Loucy (cell line): ENCODE data around the gene NTSR2.

Source experiments
- H2AFZ ChIP-seq: fragments of 200-600 bp; sonication (generic); 2 replicates; pipeline ENCODE4 v1.6.0; 2016; ENCODE audit warnings: antibody characterized with exemption, mild to moderate bottlenecking, low read length, moderate library complexity
- H3F3A ChIP-seq: fragments of 200-600 bp; 2 replicates; pipeline ENCODE4 v1.6.0; 2016; ENCODE audit warnings: antibody characterized with exemption, low read depth, mild to moderate bottlenecking
- H3K27me3 ChIP-seq: fragments of 200-600 bp; sonication (generic); 2 replicates; pipeline ENCODE4 v1.6.1; 2014; ENCODE audit warnings: low read length, mild to moderate bottlenecking; ENCODE audit not compliant: insufficient read depth, poor library complexity, severe bottlenecking
- H3K36me3 ChIP-seq: fragments of 200-600 bp; sonication (generic); 2 replicates; pipeline ENCODE4 v1.6.1; 2016; ENCODE audit warnings: low read length; ENCODE audit not compliant: insufficient read depth
- H3K4me1 ChIP-seq: fragments of 200-600 bp; sonication (generic); 2 replicates; pipeline ENCODE4 v1.5.1; 2014; ENCODE audit warnings: low read length, mild to moderate bottlenecking; ENCODE audit not compliant: insufficient read depth, poor library complexity, severe bottlenecking
- H3K4me2 ChIP-seq: fragments of 200-600 bp; sonication (generic); 2 replicates; pipeline ENCODE4 v1.6.0; 2014; ENCODE audit warnings: antibody characterized with exemption, low read length, low read depth, mild to moderate bottlenecking; ENCODE audit not compliant: poor library complexity, severe bottlenecking
- H3K4me3 ChIP-seq: fragments of 200-600 bp; sonication (generic); 2 replicates; pipeline ENCODE4 v1.5.1; 2014; ENCODE audit warnings: low read length, mild to moderate bottlenecking, mixed read lengths; ENCODE audit not compliant: poor library complexity, severe bottlenecking
- H3K79me2 ChIP-seq: fragments of 200-600 bp; sonication (generic); 2 replicates; pipeline ENCODE4 v1.6.1; 2014; ENCODE audit warnings: low read length; ENCODE audit not compliant: insufficient read depth
- H3K9ac ChIP-seq: fragments of 200-600 bp; sonication (generic); 2 replicates; pipeline ENCODE4 v1.6.0; 2014; ENCODE audit warnings: mild to moderate bottlenecking, low read depth, low read length, moderate library complexity; ENCODE audit not compliant: poor library complexity, severe bottlenecking
- H3K9me2 ChIP-seq: fragments of 200-600 bp; sonication (generic); replicated peaks from 2 replicates; pipeline ENCODE4 v1.6.1; 2016; ENCODE audit warnings: low read depth, low read length, mixed read lengths
- H3K9me3 ChIP-seq: fragments of 200-600 bp; sonication (generic); 2 replicates; pipeline ENCODE4 v1.6.1; 2014; ENCODE audit warnings: mild to moderate bottlenecking, antibody characterized with exemption, low read length, low read depth; ENCODE audit not compliant: insufficient read depth
- H4K20me1 ChIP-seq: fragments of 200-600 bp; sonication (generic); 2 replicates; pipeline ENCODE4 v1.6.0; 2014; ENCODE audit warnings: antibody characterized with exemption, low read length, mild to moderate bottlenecking; ENCODE audit not compliant: insufficient read depth, poor library complexity, severe bottlenecking
- EZH2phosphoT487 ChIP-seq: fragments of 200-600 bp; IDR thresholded peaks from 2 replicates; pipeline ENCODE4 v1.6.1; 2018; ENCODE audit warnings: antibody characterized with exemption, mild to moderate bottlenecking, moderate library complexity, borderline replicate concordance
- TF ChIP-seq, protein P1 (sequence below): fragments of 200-600 bp; sonication (generic); conservative IDR thresholded peaks from 2 replicates; pipeline ENCODE4 v1.5.1; 2014; ENCODE audit warnings: mild to moderate bottlenecking, antibody characterized with exemption, low read length

The NTSR2 gene

DNA sequence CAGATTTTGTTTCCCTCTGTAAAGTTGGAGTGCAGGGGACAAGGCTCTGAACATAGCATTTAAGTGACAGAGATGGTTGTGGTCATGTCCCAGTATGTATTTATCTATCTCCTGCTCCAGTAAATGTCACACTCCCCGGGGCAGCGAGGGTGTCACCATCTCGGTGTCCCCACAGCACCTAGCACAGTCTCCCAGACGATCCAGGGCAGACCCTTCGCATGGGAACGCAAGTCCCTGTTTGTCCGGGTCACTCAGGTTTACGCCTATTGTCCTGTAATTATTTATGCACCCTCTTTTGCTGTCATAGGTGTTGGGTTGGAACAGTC, 12.6 kb upstream of the NTSR2 start:
- Histone ChIP-seq H2AFZ (no peak overlapping the region), H3K9me3 (no peaks in the 10 kb centered on the region), H3K4me1 (no peaks in the 10 kb centered on the region), H3F3A (no peaks in the 10 kb centered on the region), H3K4me3 (no peak overlapping the region), H3K27me3 (no peaks in the 10 kb centered on the region), H3K9ac (no peak overlapping the region), H3K36me3 (no peaks in the 10 kb centered on the region), H3K79me2 (no peaks in the 10 kb centered on the region), H3K4me2 (no peak overlapping the region), H3K9me2 (no peaks in the 10 kb centered on the region), H4K20me1 (no peaks in the 10 kb centered on the region)
- no peak for TF ChIP-seq EZH2phosphoT487
- TF ChIP-seq, protein P1, sequence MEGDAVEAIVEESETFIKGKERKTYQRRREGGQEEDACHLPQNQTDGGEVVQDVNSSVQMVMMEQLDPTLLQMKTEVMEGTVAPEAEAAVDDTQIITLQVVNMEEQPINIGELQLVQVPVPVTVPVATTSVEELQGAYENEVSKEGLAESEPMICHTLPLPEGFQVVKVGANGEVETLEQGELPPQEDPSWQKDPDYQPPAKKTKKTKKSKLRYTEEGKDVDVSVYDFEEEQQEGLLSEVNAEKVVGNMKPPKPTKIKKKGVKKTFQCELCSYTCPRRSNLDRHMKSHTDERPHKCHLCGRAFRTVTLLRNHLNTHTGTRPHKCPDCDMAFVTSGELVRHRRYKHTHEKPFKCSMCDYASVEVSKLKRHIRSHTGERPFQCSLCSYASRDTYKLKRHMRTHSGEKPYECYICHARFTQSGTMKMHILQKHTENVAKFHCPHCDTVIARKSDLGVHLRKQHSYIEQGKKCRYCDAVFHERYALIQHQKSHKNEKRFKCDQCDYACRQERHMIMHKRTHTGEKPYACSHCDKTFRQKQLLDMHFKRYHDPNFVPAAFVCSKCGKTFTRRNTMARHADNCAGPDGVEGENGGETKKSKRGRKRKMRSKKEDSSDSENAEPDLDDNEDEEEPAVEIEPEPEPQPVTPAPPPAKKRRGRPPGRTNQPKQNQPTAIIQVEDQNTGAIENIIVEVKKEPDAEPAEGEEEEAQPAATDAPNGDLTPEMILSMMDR: no peak

DNA sequence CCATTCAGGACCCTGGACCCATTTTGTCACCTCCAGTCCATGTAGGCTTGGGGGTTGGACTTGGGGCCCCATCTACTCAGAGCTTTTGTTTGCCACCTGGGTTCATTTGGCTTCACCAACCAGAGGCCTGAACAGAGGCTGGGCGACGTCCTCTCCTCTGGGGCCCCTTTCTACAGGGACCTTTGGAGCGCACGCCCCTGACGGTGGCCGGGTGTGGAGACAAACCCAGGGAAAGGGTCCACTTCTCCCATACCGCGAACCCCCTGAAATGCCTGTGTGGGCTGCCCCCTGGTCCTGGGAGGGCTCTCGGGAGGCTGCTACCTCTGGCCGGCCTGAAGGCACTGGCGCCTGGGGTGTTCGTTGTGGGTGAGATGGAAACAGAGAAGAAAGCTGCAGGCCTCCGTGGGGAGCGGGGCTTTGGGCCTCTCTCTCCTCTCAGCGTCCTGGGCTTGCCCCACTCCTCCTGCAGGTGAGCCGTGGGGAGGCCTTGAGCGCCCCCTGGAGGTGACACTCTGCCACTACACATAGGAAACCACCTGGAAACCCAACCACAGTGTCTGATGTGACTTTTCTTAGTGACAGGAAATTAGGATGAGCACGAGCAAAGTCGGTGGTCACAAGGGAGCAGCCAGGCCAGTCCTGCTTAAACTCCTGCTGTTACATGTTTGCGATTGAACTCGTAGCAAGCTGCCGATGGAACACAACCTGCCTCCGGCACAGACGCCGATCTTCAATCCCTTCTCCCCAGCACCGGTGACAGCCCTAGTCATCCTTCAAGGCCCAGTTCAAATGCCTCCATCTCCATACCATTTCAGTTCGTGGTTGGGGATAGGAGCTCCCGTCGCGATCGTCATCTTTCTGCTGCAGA, 12.0 kb upstream of the NTSR2 start:
- no peaks in the 10 kb centered on the region for H3K9me2 ChIP-seq
- no peak overlapping the region for H3K4me3 ChIP-seq
- H3F3A ChIP-seq: no peaks in the 10 kb centered on the region
- TF ChIP-seq, protein P1: peak; percentile 98
- TF ChIP-seq EZH2phosphoT487: no peak
- no peak overlapping the region for H3K4me2 ChIP-seq
- H3K27me3 ChIP-seq: no peaks in the 10 kb centered on the region
- H3K4me1 ChIP-seq: no peaks in the 10 kb centered on the region
- H3K36me3 ChIP-seq: no peaks in the 10 kb centered on the region
- no peaks in the 10 kb centered on the region for H4K20me1 ChIP-seq
- no peaks in the 10 kb centered on the region for H3K79me2 ChIP-seq
- no peak overlapping the region for H3K9ac ChIP-seq
- H3K9me3 ChIP-seq: no peaks in the 10 kb centered on the region
- no peak overlapping the region for H2AFZ ChIP-seq

DNA sequence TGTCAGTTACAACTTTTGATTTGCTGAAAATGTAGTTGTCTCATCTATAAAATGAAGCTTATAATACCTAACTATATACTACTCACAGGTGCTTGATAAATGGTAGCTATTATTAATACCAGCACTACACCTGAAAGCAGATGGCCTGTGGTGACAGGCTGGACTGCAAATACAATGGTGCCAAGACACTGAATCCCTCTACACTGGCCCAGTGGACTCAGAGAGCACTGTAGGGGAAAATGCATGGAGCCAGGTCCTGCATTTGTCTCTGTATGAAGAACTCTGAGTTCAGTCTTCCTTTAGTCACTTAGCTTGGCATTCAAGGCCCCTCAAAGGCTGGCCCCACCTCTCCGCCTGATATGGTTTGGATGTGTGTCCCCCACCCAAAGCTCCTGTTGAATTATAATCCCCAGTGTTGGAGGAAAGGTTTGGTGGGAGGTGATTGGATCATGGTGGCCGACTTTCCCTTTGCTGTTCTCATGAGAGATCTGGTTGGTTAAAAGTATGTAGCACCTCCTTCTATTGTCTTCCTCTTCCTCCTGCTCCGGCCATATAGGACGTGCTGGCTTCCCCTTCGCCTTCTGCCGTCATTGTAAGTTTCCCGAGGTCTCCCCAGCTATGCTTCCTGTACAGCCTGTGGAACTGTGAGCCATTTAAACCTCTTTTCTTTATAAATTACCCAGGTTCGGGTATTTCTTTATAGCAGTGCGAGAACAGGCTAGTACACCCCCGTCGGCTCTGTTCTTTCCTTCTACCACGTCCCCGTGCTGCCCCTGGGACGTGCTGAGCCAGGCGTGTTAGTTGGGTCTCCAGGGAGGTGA, 11.1 kb upstream of the NTSR2 start:
- Histone ChIP-seq H3K4me1 (no peaks in the 10 kb centered on the region), H3K4me3 (no peak overlapping the region), H3K9me3 (no peaks in the 10 kb centered on the region), H3K4me2 (no peak overlapping the region), H3K36me3 (no peaks in the 10 kb centered on the region), H3K9ac (no peak overlapping the region), H3K79me2 (no peaks in the 10 kb centered on the region), H3K27me3 (no peaks in the 10 kb centered on the region), H3K9me2 (no peaks in the 10 kb centered on the region), H3F3A (no peaks in the 10 kb centered on the region), H4K20me1 (no peaks in the 10 kb centered on the region), H2AFZ (no peak overlapping the region)
- TF ChIP-seq, protein P1: no peak
- no peak for TF ChIP-seq EZH2phosphoT487
